ENCODE measurements around the gene PEAK1. TPM values are rescaled to one million over a fixed set of nuclear protein-coding genes. Genes with fewer than 3 reads are reported as not detected.

The PEAK1 gene
- total RNA-seq, 1 donor from 2014 or later: 60.0 TPM

DNA sequence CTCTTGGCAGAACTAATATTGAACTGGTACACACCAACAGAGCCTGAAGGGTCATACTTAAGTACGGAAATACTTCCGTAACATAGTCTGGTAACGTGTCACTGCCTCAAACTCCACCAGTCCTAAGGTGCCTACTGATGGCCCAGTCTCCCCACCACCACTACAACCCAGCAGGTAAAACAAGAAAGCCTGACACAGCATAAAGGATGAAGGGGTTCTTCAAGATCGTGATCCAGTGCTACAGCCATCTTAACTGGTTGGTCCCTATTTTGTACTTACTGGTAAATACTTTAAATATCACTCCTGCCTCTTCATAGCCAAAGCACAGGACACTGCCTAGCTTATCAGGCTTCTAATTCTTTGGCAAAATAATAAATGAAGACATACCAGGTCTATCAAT, 46.5 kb downstream of the PEAK1 start:
- Histone ChIP-seq H3K36me3 (ENCODE audit: control insufficient read depth in 3 of 3, insufficient read depth in 3 of 3, low read length in 3 of 3) (no peaks in the 10 kb centered on the region), H3K4me3 (ENCODE audit: low read length in 3 of 3) (no peak overlapping the region), H3K27me3 (ENCODE audit: control insufficient read depth in 3 of 3, insufficient read depth in 3 of 3, low read length in 3 of 3) (no peaks in the 10 kb centered on the region), H3K27ac (ENCODE audit: low read depth, low read length) (no peak overlapping the region), H3K9me3 (ENCODE audit: control insufficient read depth in 3 of 3, low read length in 3 of 3) (no peaks in the 10 kb centered on the region), H3K4me1 (ENCODE audit: control insufficient read depth in 3 of 3, insufficient read depth in 3 of 3, low read length in 3 of 3) (no peaks in the 10 kb centered on the region), H3K9ac (ENCODE audit: low read depth in 1 of 3, low read length in 3 of 3) (no peak overlapping the region)

DNA sequence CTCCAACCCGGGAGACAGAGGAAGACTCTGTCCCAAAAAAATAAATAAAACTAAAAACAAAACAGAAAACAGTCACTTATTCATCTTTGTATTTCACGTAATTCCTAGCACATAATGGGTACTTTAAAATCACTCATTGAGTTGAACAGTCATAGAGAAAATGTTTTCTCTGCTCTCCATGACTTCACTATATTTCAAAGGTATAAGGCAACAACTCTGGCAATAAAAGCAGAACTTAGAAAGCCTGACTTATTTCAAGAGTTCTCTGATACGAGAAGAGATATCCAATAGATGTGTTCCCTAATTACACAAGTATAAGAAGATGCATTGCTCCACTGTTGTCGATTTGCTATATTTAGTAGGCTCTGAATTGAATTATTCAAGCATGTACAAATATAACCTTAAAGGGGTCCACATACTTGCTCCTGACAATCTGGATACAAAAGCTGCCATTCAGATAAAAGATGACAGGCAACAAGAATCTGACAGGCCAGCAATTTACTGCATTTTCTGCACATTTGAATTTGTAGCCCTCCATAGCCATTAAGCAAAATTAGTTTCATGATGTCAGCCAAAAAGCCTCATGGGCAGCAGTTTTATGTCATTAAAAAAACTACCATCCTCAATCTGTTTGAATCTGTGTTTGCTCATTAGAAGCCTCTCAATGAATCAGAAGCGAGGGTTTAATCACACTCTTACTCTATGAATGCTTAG, 47.9 kb downstream of the PEAK1 start:
- no peaks in the 10 kb centered on the region for H3K27me3 ChIP-seq (ENCODE audit: control insufficient read depth in 3 of 3, insufficient read depth in 3 of 3, low read length in 3 of 3)
- no peak overlapping the region for H3K9ac ChIP-seq (ENCODE audit: low read depth in 1 of 3, low read length in 3 of 3)
- H3K36me3 ChIP-seq (ENCODE audit: control insufficient read depth in 3 of 3, insufficient read depth in 3 of 3, low read length in 3 of 3): no peaks in the 10 kb centered on the region
- no peak overlapping the region for H3K27ac ChIP-seq (ENCODE audit: low read depth, low read length)
- H3K4me3 ChIP-seq (ENCODE audit: low read length in 3 of 3): no peak overlapping the region
- H3K4me1 ChIP-seq (ENCODE audit: control insufficient read depth in 3 of 3, insufficient read depth in 3 of 3, low read length in 3 of 3): no peaks in the 10 kb centered on the region
- no peaks in the 10 kb centered on the region for H3K9me3 ChIP-seq (ENCODE audit: control insufficient read depth in 3 of 3, low read length in 3 of 3)

- Histone ChIP-seq H3K4me1 (ENCODE audit: control insufficient read depth in 3 of 3, insufficient read depth in 3 of 3, low read length in 3 of 3) (no peaks in the 10 kb centered on the region), H3K27ac (ENCODE audit: low read depth, low read length) (no peak overlapping the region), H3K9me3 (ENCODE audit: control insufficient read depth in 3 of 3, low read length in 3 of 3) (no peaks in the 10 kb centered on the region), H3K4me3 (ENCODE audit: low read length in 3 of 3) (no peak overlapping the region), H3K27me3 (ENCODE audit: control insufficient read depth in 3 of 3, insufficient read depth in 3 of 3, low read length in 3 of 3) (no peaks in the 10 kb centered on the region), H3K9ac (ENCODE audit: low read depth in 1 of 3, low read length in 3 of 3) (no peak overlapping the region), H3K36me3 (ENCODE audit: control insufficient read depth in 3 of 3, insufficient read depth in 3 of 3, low read length in 3 of 3) (no peaks in the 10 kb centered on the region)
Observed at GRCh38 chr15:77370580-77370979, 49.3 kb downstream of the PEAK1 start.

DNA sequence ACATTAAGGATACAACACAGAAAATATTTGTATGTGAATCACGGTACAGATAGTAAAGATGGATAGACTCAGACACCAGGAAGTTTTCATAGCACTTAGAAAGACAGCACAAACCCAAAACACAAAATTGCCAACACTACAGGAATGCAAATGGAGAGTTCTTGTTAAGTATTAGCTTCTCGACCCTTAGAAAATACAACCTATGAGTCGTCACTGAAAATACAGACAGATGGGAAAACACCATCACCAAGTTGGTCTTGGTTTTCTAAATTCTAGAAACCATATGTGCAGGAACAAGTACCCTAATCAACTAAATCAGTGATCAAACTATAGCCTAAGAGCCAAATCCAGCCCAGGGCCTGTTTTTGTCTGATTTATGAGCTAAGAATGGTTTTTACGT, 50.7 kb downstream of the PEAK1 start:
- Histone ChIP-seq H3K4me1 (ENCODE audit: control insufficient read depth in 3 of 3, insufficient read depth in 3 of 3, low read length in 3 of 3) (no peaks in the 10 kb centered on the region), H3K27ac (ENCODE audit: low read depth, low read length) (no peak overlapping the region), H3K9me3 (ENCODE audit: control insufficient read depth in 3 of 3, low read length in 3 of 3) (no peaks in the 10 kb centered on the region), H3K4me3 (ENCODE audit: low read length in 3 of 3) (no peak overlapping the region), H3K36me3 (ENCODE audit: control insufficient read depth in 3 of 3, insufficient read depth in 3 of 3, low read length in 3 of 3) (no peaks in the 10 kb centered on the region), H3K9ac (ENCODE audit: low read depth in 1 of 3, low read length in 3 of 3) (no peak overlapping the region), H3K27me3 (ENCODE audit: control insufficient read depth in 3 of 3, insufficient read depth in 3 of 3, low read length in 3 of 3) (no peaks in the 10 kb centered on the region)

DNA sequence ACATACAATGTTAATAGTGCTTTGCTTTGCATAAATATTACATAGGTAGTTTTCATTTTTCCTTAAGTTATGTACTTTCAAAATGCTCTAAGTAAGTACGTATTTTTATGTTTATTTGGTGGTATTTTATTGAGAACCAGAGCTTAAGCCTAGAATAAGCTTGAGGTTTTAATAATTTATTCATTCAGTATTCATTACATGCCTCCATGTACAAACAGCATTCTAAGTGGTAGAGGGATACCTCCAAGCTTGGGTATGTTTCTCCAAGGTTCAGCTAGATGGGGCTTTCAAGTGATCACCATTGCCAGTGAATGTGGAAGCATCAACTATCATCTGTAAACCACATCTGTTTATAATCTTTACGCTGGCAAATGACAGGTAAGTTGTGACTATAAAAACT, 52.3 kb downstream of the PEAK1 start:
- no peak overlapping the region for H3K9ac ChIP-seq (ENCODE audit: low read depth in 1 of 3, low read length in 3 of 3)
- no peak overlapping the region for H3K27ac ChIP-seq (ENCODE audit: low read depth, low read length)
- H3K36me3 ChIP-seq (ENCODE audit: control insufficient read depth in 3 of 3, insufficient read depth in 3 of 3, low read length in 3 of 3): peaks cover 0 to 2% (median 0%) of the 10 kb centered on the region in 3 donors
- H3K27me3 ChIP-seq (ENCODE audit: control insufficient read depth in 3 of 3, insufficient read depth in 3 of 3, low read length in 3 of 3): no peaks in the 10 kb centered on the region
- H3K4me1 ChIP-seq (ENCODE audit: control insufficient read depth in 3 of 3, insufficient read depth in 3 of 3, low read length in 3 of 3): no peaks in the 10 kb centered on the region
- H3K4me3 ChIP-seq (ENCODE audit: low read length in 3 of 3): no peak overlapping the region
- no peaks in the 10 kb centered on the region for H3K9me3 ChIP-seq (ENCODE audit: control insufficient read depth in 3 of 3, low read length in 3 of 3)

GRCh38 chr15:77361456-77361855, 58.4 kb downstream of the PEAK1 start:
- no peak overlapping the region for H3K27ac ChIP-seq (ENCODE audit: low read depth, low read length)
- no peak overlapping the region for H3K9ac ChIP-seq (ENCODE audit: low read depth in 1 of 3, low read length in 3 of 3)
- no peaks in the 10 kb centered on the region for H3K27me3 ChIP-seq (ENCODE audit: control insufficient read depth in 3 of 3, insufficient read depth in 3 of 3, low read length in 3 of 3)
- H3K4me1 ChIP-seq (ENCODE audit: control insufficient read depth in 3 of 3, insufficient read depth in 3 of 3, low read length in 3 of 3): peaks cover 0 to 13% (median 0%) of the 10 kb centered on the region in 3 donors
- H3K36me3 ChIP-seq (ENCODE audit: control insufficient read depth in 3 of 3, insufficient read depth in 3 of 3, low read length in 3 of 3): peaks cover 0 to 2% (median 0%) of the 10 kb centered on the region in 3 donors
- no peak overlapping the region for H3K4me3 ChIP-seq (ENCODE audit: low read length in 3 of 3)
- H3K9me3 ChIP-seq (ENCODE audit: control insufficient read depth in 3 of 3, low read length in 3 of 3): no peaks in the 10 kb centered on the region

DNA sequence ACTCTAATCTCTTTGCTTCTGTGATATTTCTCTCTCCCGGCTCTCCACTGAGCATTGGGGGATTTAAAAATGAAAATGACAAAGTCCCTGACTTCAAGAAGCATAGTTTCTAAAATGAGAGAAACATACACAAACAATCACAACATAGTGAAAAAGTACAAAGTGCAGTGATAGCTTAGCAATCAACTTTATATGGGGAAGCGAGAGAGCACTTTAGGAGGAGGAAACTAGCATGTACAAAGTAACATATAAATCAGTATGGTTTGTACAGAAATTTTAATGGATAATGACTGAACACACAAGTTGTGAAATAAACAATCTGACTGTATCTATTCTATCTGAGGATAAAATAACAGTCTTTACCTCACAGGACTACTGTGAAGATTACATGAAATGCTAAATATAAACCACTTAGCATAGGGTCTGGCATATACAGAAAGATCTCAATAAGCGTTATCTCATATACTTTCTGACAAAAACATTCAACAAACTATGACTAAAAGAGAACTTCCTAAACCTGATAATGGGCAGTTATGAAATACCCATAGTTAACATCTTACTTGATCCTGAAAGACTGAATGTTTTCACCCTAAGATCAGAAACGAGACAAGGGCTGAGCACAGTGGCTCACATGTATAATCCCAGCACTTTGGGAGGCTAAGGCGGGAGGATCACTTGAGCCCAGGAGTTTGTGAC, 61.2 kb downstream of the PEAK1 start:
- Histone ChIP-seq H3K27ac (ENCODE audit: low read depth, low read length) (no peak overlapping the region), H3K36me3 (ENCODE audit: control insufficient read depth in 3 of 3, insufficient read depth in 3 of 3, low read length in 3 of 3) (peaks cover 0 to 2% (median 0%) of the 10 kb centered on the region in 3 donors), H3K27me3 (ENCODE audit: control insufficient read depth in 3 of 3, insufficient read depth in 3 of 3, low read length in 3 of 3) (no peaks in the 10 kb centered on the region), H3K9ac (ENCODE audit: low read depth in 1 of 3, low read length in 3 of 3) (no peak overlapping the region), H3K4me1 (ENCODE audit: control insufficient read depth in 3 of 3, insufficient read depth in 3 of 3, low read length in 3 of 3) (peaks cover 0 to 18% (median 1%) of the 10 kb centered on the region in 3 donors), H3K9me3 (ENCODE audit: control insufficient read depth in 3 of 3, low read length in 3 of 3) (no peaks in the 10 kb centered on the region), H3K4me3 (ENCODE audit: low read length in 3 of 3) (no peak overlapping the region)

- Histone ChIP-seq H3K4me1 (ENCODE audit: control insufficient read depth in 3 of 3, insufficient read depth in 3 of 3, low read length in 3 of 3) (peaks cover 8 to 25% (median 9%) of the 10 kb centered on the region in 3 donors), H3K36me3 (ENCODE audit: control insufficient read depth in 3 of 3, insufficient read depth in 3 of 3, low read length in 3 of 3) (no peaks in the 10 kb centered on the region), H3K9me3 (ENCODE audit: control insufficient read depth in 3 of 3, low read length in 3 of 3) (no peaks in the 10 kb centered on the region), H3K4me3 (ENCODE audit: low read length in 3 of 3) (no peak overlapping the region), H3K27me3 (ENCODE audit: control insufficient read depth in 3 of 3, insufficient read depth in 3 of 3, low read length in 3 of 3) (no peaks in the 10 kb centered on the region), H3K27ac (ENCODE audit: low read depth, low read length) (no peak overlapping the region), H3K9ac (ENCODE audit: low read depth in 1 of 3, low read length in 3 of 3) (no peak overlapping the region)
Observed at GRCh38 chr15:77356305-77356704, 63.6 kb downstream of the PEAK1 start.

GRCh38 chr15:77355321-77355720, 64.6 kb downstream of the PEAK1 start:
- Histone ChIP-seq H3K27me3 (ENCODE audit: control insufficient read depth in 3 of 3, insufficient read depth in 3 of 3, low read length in 3 of 3) (no peaks in the 10 kb centered on the region), H3K9ac (ENCODE audit: low read depth in 1 of 3, low read length in 3 of 3) (no peak overlapping the region), H3K9me3 (ENCODE audit: control insufficient read depth in 3 of 3, low read length in 3 of 3) (no peaks in the 10 kb centered on the region), H3K4me1 (ENCODE audit: control insufficient read depth in 3 of 3, insufficient read depth in 3 of 3, low read length in 3 of 3) (peaks cover 8 to 25% (median 9%) of the 10 kb centered on the region in 3 donors), H3K27ac (ENCODE audit: low read depth, low read length) (no peak overlapping the region), H3K4me3 (ENCODE audit: low read length in 3 of 3) (no peak overlapping the region), H3K36me3 (ENCODE audit: control insufficient read depth in 3 of 3, insufficient read depth in 3 of 3, low read length in 3 of 3) (no peaks in the 10 kb centered on the region)

GRCh38 chr15:77354063-77354462, 65.8 kb downstream of the PEAK1 start:
- H3K27me3 ChIP-seq (ENCODE audit: control insufficient read depth in 3 of 3, insufficient read depth in 3 of 3, low read length in 3 of 3): no peaks in the 10 kb centered on the region
- H3K36me3 ChIP-seq (ENCODE audit: control insufficient read depth in 3 of 3, insufficient read depth in 3 of 3, low read length in 3 of 3): no peaks in the 10 kb centered on the region
- no peak overlapping the region for H3K4me3 ChIP-seq (ENCODE audit: low read length in 3 of 3)
- no peak overlapping the region for H3K27ac ChIP-seq (ENCODE audit: low read depth, low read length)
- no peak overlapping the region for H3K9ac ChIP-seq (ENCODE audit: low read depth in 1 of 3, low read length in 3 of 3)
- H3K4me1 ChIP-seq (ENCODE audit: control insufficient read depth in 3 of 3, insufficient read depth in 3 of 3, low read length in 3 of 3): peaks cover 8 to 24% (median 9%) of the 10 kb centered on the region in 3 donors
- no peaks in the 10 kb centered on the region for H3K9me3 ChIP-seq (ENCODE audit: control insufficient read depth in 3 of 3, low read length in 3 of 3)

Data from skeletal muscle tissue (tissue), 4 donors.